Measurements from ENCODE around the gene ST8SIA6. TPM values are rescaled to one million over a fixed set of nuclear protein-coding genes. Genes with fewer than 3 reads are reported as not detected.

ST8SIA6 gene
- total RNA-seq, 1 donor = 0.36 TPM

DNA sequence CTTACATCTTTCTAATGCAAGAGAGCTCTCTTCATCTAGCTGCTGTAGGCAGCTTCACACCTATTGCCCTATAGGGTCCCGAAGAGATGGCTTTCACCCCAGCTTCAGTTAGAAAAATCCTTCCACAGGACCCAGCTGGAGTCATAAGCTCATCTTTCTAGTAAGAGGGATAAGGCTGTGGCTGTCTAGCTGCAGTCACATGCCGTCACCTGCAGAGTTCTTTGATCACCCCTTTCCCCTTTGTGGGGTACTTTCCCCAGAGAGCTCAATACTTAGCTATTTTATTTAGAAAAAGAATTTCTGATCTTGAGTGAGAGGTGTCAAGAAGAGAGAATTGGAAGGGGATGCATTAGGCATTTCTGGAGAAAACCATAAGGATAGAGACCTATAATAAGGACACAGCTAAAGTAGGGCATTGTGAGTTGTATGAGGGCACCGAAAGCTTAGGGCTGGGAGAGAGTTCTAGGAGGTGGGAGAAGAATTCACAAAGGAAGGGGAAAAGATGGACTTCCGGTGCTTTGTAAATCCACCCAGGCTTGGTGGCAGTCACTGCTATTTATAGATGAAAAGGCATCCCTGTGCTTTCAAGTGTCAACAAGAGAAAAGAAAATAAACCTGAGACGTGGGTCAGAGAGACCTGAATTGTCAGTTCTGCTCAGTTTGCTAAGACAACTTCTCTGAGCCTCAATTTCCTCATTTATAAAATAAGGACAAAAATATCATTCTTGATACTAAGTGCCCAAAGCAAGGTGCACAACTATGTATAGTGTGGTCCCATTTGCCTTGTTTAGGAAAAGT, 11.1 kb upstream of the ST8SIA6 start:
- TF ChIP-seq, protein P1, sequence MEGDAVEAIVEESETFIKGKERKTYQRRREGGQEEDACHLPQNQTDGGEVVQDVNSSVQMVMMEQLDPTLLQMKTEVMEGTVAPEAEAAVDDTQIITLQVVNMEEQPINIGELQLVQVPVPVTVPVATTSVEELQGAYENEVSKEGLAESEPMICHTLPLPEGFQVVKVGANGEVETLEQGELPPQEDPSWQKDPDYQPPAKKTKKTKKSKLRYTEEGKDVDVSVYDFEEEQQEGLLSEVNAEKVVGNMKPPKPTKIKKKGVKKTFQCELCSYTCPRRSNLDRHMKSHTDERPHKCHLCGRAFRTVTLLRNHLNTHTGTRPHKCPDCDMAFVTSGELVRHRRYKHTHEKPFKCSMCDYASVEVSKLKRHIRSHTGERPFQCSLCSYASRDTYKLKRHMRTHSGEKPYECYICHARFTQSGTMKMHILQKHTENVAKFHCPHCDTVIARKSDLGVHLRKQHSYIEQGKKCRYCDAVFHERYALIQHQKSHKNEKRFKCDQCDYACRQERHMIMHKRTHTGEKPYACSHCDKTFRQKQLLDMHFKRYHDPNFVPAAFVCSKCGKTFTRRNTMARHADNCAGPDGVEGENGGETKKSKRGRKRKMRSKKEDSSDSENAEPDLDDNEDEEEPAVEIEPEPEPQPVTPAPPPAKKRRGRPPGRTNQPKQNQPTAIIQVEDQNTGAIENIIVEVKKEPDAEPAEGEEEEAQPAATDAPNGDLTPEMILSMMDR (IDR thresholded peaks at IDR 0.05; ENCODE audit: extremely low read depth, low read depth, low read length) = no peak
- Histone ChIP-seq H3K4me1 (ENCODE audit: insufficient read depth, low read length) (no peaks in the 10 kb centered on the region), H3K4me3 (ENCODE audit: insufficient read depth, low read length) (no peak overlapping the region), H2AFZ (ENCODE audit: low read length) (no peak overlapping the region), H3K27me3 (ENCODE audit: insufficient read depth, low read length) (no peaks in the 10 kb centered on the region), H4K20me1 (ENCODE audit: insufficient read depth, low read length) (no peaks in the 10 kb centered on the region), H3K79me2 (ENCODE audit: insufficient read depth, low read length) (no peaks in the 10 kb centered on the region), H3K9me3 (ENCODE audit: low read depth, low read length) (no peaks in the 10 kb centered on the region), H3K36me3 (ENCODE audit: insufficient read depth, low read length) (no peaks in the 10 kb centered on the region), H3K27ac (ENCODE audit: low read depth, low read length) (no peak overlapping the region), H3K4me2 (ENCODE audit: insufficient read depth, low read length) (no peak overlapping the region)
- no peak for DNase-seq (ENCODE audit: insufficient read length, low spot score, missing footprints)

DNA sequence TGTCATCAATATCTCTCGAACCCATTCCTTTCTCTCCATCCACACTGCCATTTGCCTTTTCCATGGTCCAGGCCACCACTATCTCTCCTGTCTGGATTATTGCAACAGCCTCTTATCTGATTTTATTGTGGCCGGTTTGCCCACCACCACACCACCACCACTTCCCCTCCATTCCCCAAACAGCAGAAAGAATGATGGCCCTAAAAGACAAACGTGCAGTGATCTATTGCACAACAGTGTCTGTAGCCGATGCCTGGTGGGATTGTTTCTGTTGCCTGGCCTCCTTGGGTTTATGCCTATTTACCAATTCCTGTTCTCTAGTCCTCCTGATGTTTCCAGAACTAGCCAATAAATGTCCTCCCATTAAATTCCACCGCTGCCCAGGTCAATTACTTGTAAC, 10.2 kb upstream of the ST8SIA6 start:
- H3K27ac ChIP-seq (ENCODE audit: low read depth, low read length) = no peak overlapping the region
- no peak overlapping the region for H3K4me3 ChIP-seq (ENCODE audit: insufficient read depth, low read length)
- no peak overlapping the region for H3K4me2 ChIP-seq (ENCODE audit: insufficient read depth, low read length)
- no peaks in the 10 kb centered on the region for H3K36me3 ChIP-seq (ENCODE audit: insufficient read depth, low read length)
- H3K79me2 ChIP-seq (ENCODE audit: insufficient read depth, low read length) = no peaks in the 10 kb centered on the region
- H3K9me3 ChIP-seq (ENCODE audit: low read depth, low read length) = no peaks in the 10 kb centered on the region
- H3K27me3 ChIP-seq (ENCODE audit: insufficient read depth, low read length) = no peaks in the 10 kb centered on the region
- H2AFZ ChIP-seq (ENCODE audit: low read length) = no peak overlapping the region
- TF ChIP-seq, protein P1 (IDR thresholded peaks at IDR 0.05; ENCODE audit: extremely low read depth, low read depth, low read length) = no peak
- H4K20me1 ChIP-seq (ENCODE audit: insufficient read depth, low read length) = no peaks in the 10 kb centered on the region
- no peak for DNase-seq (ENCODE audit: insufficient read length, low spot score, missing footprints)
- H3K4me1 ChIP-seq (ENCODE audit: insufficient read depth, low read length) = no peaks in the 10 kb centered on the region

DNA sequence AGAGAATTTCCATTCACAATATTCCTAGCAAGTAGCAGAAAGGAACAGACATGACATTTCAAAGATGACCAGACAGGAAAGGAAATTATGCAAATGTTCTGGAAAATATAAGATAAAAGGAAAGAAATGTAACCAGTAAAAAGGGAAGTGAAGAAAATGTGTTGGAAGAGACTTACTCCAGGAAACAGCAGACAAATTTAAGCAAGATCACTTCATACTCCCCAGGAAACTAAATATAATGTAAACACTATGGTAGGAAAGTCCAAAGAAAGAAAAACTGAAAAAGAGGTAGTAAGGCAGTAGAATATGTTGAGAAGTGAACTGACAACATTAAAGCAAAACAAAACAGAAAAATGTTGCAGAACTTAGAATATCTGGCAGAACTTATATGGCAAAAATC, 6.4 kb upstream of the ST8SIA6 start:
- Histone ChIP-seq H4K20me1 (ENCODE audit: insufficient read depth, low read length) (no peaks in the 10 kb centered on the region), H3K9me3 (ENCODE audit: low read depth, low read length) (no peaks in the 10 kb centered on the region), H3K4me2 (ENCODE audit: insufficient read depth, low read length) (no peak overlapping the region), H3K4me3 (ENCODE audit: insufficient read depth, low read length) (no peak overlapping the region), H3K27me3 (ENCODE audit: insufficient read depth, low read length) (no peaks in the 10 kb centered on the region), H3K79me2 (ENCODE audit: insufficient read depth, low read length) (no peaks in the 10 kb centered on the region), H2AFZ (ENCODE audit: low read length) (no peak overlapping the region), H3K27ac (ENCODE audit: low read depth, low read length) (no peak overlapping the region), H3K4me1 (ENCODE audit: insufficient read depth, low read length) (no peaks in the 10 kb centered on the region), H3K36me3 (ENCODE audit: insufficient read depth, low read length) (no peaks in the 10 kb centered on the region)
- DNase-seq (ENCODE audit: insufficient read length, low spot score, missing footprints) = no peak
- TF ChIP-seq, protein P1 (IDR thresholded peaks at IDR 0.05; ENCODE audit: extremely low read depth, low read depth, low read length) = no peak

GRCh38 chr10:17457083-17457482, 2.7 kb upstream of the ST8SIA6 start:
- no peaks in the 10 kb centered on the region for H3K79me2 ChIP-seq (ENCODE audit: insufficient read depth, low read length)
- TF ChIP-seq, protein P1 (IDR thresholded peaks at IDR 0.05; ENCODE audit: extremely low read depth, low read depth, low read length) = no peak

More at GRCh38 chr10:17457083-17457482, 2.7 kb upstream of the ST8SIA6 start:
- Histone ChIP-seq H2AFZ (ENCODE audit: low read length) (no peak overlapping the region), H3K9me3 (ENCODE audit: low read depth, low read length) (no peaks in the 10 kb centered on the region), H3K27ac (ENCODE audit: low read depth, low read length) (no peak overlapping the region), H3K27me3 (ENCODE audit: insufficient read depth, low read length) (peaks cover 17% of the 10 kb centered on the region), H3K36me3 (ENCODE audit: insufficient read depth, low read length) (no peaks in the 10 kb centered on the region), H3K4me1 (ENCODE audit: insufficient read depth, low read length) (peaks cover 5% of the 10 kb centered on the region), H4K20me1 (ENCODE audit: insufficient read depth, low read length) (no peaks in the 10 kb centered on the region), H3K4me3 (ENCODE audit: insufficient read depth, low read length) (no peak overlapping the region), H3K4me2 (ENCODE audit: insufficient read depth, low read length) (no peak overlapping the region)
- DNase-seq (ENCODE audit: insufficient read length, low spot score, missing footprints) = no peak
